Measurements from ENCODE around the gene XIRP1. TPM values are rescaled to one million over a fixed set of nuclear protein-coding genes. Genes with fewer than 3 reads are reported as not detected.

Gene XIRP1
- total and polyA plus RNA-seq, 2 experiments from 2014 or later: not detected

- DNase-seq (ENCODE audit: low spot score) (no peak), ATAC-seq (peak; percentile 35; the same call in 2 of the 3 replicates)
- no peaks in the 10 kb centered on the region for H3K36me3 Mint-ChIP-seq (ENCODE audit: low read depth)
- TF ChIP-seq CREB1 (CRISPR knock-in tag; IDR thresholded peaks at IDR 0.05; ENCODE audit: low read depth): no peak
- 0 out of 4 replicates have a peak, but pooled peaks of 1 of the 2 experiments have one; percentile 4 for TF ChIP-seq CTCF (conservative IDR thresholded peaks at IDR 0.05; ENCODE audit: low read depth in 2 of 2)
- peaks cover 1% of the 10 kb centered on the region for H3K27me3 Mint-ChIP-seq (ENCODE audit: insufficient read depth, low read depth, poor library complexity)
- H3K27ac ChIP-seq (ENCODE audit: low read depth): no peak overlapping the region
- H3K36me3 ChIP-seq (ENCODE audit: insufficient read depth): no peaks in the 10 kb centered on the region
- no peak overlapping the region for H3K4me3 Mint-ChIP-seq
- no peaks in the 10 kb centered on the region for H3K4me1 ChIP-seq (ENCODE audit: insufficient read depth)
- H3K4me1 Mint-ChIP-seq: no peaks in the 10 kb centered on the region; the same call in none of the 3 replicates
- H3K79me2 ChIP-seq (replicated peaks; ENCODE audit: insufficient read depth): no peaks in the 10 kb centered on the region
- H3K4me2 ChIP-seq: no peak overlapping the region
- H2AFZ ChIP-seq: peak overlapping the region; percentile 81
- H4K20me1 ChIP-seq (replicated peaks; ENCODE audit: insufficient read depth): no peaks in the 10 kb centered on the region
- no peaks in the 10 kb centered on the region; the same call in 2 of the 3 replicates for H3K9me3 Mint-ChIP-seq
- no peaks in the 10 kb centered on the region for H3F3A ChIP-seq (replicated peaks; ENCODE audit: low read depth)
- no peaks in the 10 kb centered on the region for H3K27me3 ChIP-seq (ENCODE audit: insufficient read depth)
- H3K27ac Mint-ChIP-seq: no peak overlapping the region
- H3K9me2 ChIP-seq (ENCODE audit: insufficient read depth): no peaks in the 10 kb centered on the region
- H3K4me3 ChIP-seq: no peak overlapping the region
These were observed 9.7 kb upstream of the XIRP1 start for GRCh38 chr3:39202094-39202493.

GRCh38 chr3:39196671-39197356 is 4.4 kb upstream of the XIRP1 start:
- Histone ChIP-seq H2AFZ (peak overlapping the region; percentile 94), H3K4me2 (no peak overlapping the region), H4K20me1 (replicated peaks; ENCODE audit: insufficient read depth) (no peaks in the 10 kb centered on the region), H3F3A (replicated peaks; ENCODE audit: low read depth) (no peaks in the 10 kb centered on the region), H3K4me1 (ENCODE audit: insufficient read depth) (peaks cover 3% of the 10 kb centered on the region; the same call in 1 of the 2 replicates), H3K4me3 (no peak overlapping the region), H3K9me2 (ENCODE audit: insufficient read depth) (no peaks in the 10 kb centered on the region), H3K79me2 (replicated peaks; ENCODE audit: insufficient read depth) (no peaks in the 10 kb centered on the region), H3K36me3 (ENCODE audit: insufficient read depth) (no peaks in the 10 kb centered on the region), H3K27ac (ENCODE audit: low read depth) (no peak overlapping the region), H3K27me3 (ENCODE audit: insufficient read depth) (no peaks in the 10 kb centered on the region)
- peak; percentile 41; the same call in 2 of the 3 replicates for ATAC-seq
- Mint-ChIP-seq H3K27me3 (ENCODE audit: insufficient read depth, low read depth, poor library complexity) (peaks cover 2% of the 10 kb centered on the region), H3K36me3 (ENCODE audit: low read depth) (no peaks in the 10 kb centered on the region), H3K27ac (no peak overlapping the region), H3K9me3 (no peaks in the 10 kb centered on the region; the same call in 2 of the 3 replicates), H3K4me1 (peaks cover 2% of the 10 kb centered on the region; the same call in 2 of the 3 replicates), H3K4me3 (no peak overlapping the region)
- no peak for DNase-seq (ENCODE audit: low spot score)
- TF ChIP-seq ZNF331 (CRISPR knock-in tag; IDR thresholded peaks at IDR 0.05; ENCODE audit: low read depth) (no peak), EZH2phosphoT487 (IDR thresholded peaks at IDR 0.05; ENCODE audit: unreplicated experiment) (no peak), EZH2 (IDR thresholded peaks at IDR 0.05; ENCODE audit: low read depth, unreplicated experiment) (no peak), CREB1 (CRISPR knock-in tag; IDR thresholded peaks at IDR 0.05; ENCODE audit: low read depth) (no peak), STAT1 (IDR thresholded peaks at IDR 0.05; ENCODE audit: unreplicated experiment) (no peak), POLR2AphosphoS5 (IDR thresholded peaks at IDR 0.05; ENCODE audit: low read depth) (no peak), JUNB (IDR thresholded peaks at IDR 0.05; ENCODE audit: unreplicated experiment) (no peak), CTCF (conservative IDR thresholded peaks at IDR 0.05; ENCODE audit: low read depth in 2 of 2) (no peak)
- TF ChIP-seq, protein P1, sequence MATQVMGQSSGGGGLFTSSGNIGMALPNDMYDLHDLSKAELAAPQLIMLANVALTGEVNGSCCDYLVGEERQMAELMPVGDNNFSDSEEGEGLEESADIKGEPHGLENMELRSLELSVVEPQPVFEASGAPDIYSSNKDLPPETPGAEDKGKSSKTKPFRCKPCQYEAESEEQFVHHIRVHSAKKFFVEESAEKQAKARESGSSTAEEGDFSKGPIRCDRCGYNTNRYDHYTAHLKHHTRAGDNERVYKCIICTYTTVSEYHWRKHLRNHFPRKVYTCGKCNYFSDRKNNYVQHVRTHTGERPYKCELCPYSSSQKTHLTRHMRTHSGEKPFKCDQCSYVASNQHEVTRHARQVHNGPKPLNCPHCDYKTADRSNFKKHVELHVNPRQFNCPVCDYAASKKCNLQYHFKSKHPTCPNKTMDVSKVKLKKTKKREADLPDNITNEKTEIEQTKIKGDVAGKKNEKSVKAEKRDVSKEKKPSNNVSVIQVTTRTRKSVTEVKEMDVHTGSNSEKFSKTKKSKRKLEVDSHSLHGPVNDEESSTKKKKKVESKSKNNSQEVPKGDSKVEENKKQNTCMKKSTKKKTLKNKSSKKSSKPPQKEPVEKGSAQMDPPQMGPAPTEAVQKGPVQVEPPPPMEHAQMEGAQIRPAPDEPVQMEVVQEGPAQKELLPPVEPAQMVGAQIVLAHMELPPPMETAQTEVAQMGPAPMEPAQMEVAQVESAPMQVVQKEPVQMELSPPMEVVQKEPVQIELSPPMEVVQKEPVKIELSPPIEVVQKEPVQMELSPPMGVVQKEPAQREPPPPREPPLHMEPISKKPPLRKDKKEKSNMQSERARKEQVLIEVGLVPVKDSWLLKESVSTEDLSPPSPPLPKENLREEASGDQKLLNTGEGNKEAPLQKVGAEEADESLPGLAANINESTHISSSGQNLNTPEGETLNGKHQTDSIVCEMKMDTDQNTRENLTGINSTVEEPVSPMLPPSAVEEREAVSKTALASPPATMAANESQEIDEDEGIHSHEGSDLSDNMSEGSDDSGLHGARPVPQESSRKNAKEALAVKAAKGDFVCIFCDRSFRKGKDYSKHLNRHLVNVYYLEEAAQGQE (IDR thresholded peaks at IDR 0.05; ENCODE audit: unreplicated experiment): no peak

All from GM23338 (cell line).